Measurements from ENCODE around the gene C1orf122. TPM values are rescaled to one million over a fixed set of nuclear protein-coding genes. Genes with fewer than 3 reads are reported as not detected.
"Not testable (repeated sequence)": the region's sequence is repeated elsewhere in the genome, so short reads cannot be mapped to it uniquely, and the experiment has no call there.

C1orf122 gene
- total RNA-seq, 2 experiments from 2014 or later, result 26.0 to 29.7 TPM

- Histone ChIP-seq H3K9me3 (ENCODE audit: low read length) (no peaks in the 10 kb centered on the region), H3K27ac (ENCODE audit: low read depth, low read length, poor library complexity, severe bottlenecking) (no peak overlapping the region), H3K36me3 (ENCODE audit: insufficient read depth, low read length) (no peaks in the 10 kb centered on the region), H3K4me1 (ENCODE audit: insufficient read depth, low read length, poor library complexity, severe bottlenecking) (no peaks in the 10 kb centered on the region), H3K9me2 (ENCODE audit: insufficient read depth, low read length) (no peaks in the 10 kb centered on the region), H2AFZ (ENCODE audit: low read length) (no peak overlapping the region), H4K20me1 (ENCODE audit: insufficient read depth, low read length) (no peaks in the 10 kb centered on the region), H3K79me2 (ENCODE audit: insufficient read depth, low read depth, low read length) (no peaks in the 10 kb centered on the region), H3K4me2 (ENCODE audit: low read length) (no peak overlapping the region), H3K4me3 (ENCODE audit: low read depth, low read length, poor library complexity, severe bottlenecking) (no peak overlapping the region)
- intact Hi-C loops (cut with micrococcal nuclease; ENCODE audit: unreplicated experiment), result no loop called here
- POLR2A ChIA-PET, result no interaction called here
- no TSS peak for BruUV-seq (replicated peaks)
- CTCF ChIA-PET (ENCODE audit: unreplicated experiment), result interaction anchor here (0.6 kb wide), 1 partner anchor 76 kb away, joined by 3 read pairs; a partner anchor contains a TSS
- peak; percentile 10 for DNase-seq (ENCODE audit: low spot score)
- peak; percentile 57 for TF ChIP-seq CTCF (conservative IDR thresholded peaks at IDR 0.05; ENCODE audit: low read length)
- no peak for TF ChIP-seq EZH2phosphoT487 (IDR thresholded peaks at IDR 0.05; ENCODE audit: borderline replicate concordance, low read depth, low read length)
Measured at GRCh38 chr1:37765916-37766664, 41.5 kb upstream of the C1orf122 start.

- POLR2A ChIA-PET, result no interaction called here
- Histone ChIP-seq H3K36me3 (ENCODE audit: insufficient read depth, low read length) (no peaks in the 10 kb centered on the region), H2AFZ (ENCODE audit: low read length) (no peak overlapping the region), H3K4me3 (ENCODE audit: low read depth, low read length, poor library complexity, severe bottlenecking) (no peak overlapping the region), H3K9me2 (ENCODE audit: insufficient read depth, low read length) (no peaks in the 10 kb centered on the region), H4K20me1 (ENCODE audit: insufficient read depth, low read length) (no peaks in the 10 kb centered on the region), H3K4me1 (ENCODE audit: insufficient read depth, low read length, poor library complexity, severe bottlenecking) (no peaks in the 10 kb centered on the region), H3K79me2 (ENCODE audit: insufficient read depth, low read depth, low read length) (no peaks in the 10 kb centered on the region), H3K9me3 (ENCODE audit: low read length) (no peaks in the 10 kb centered on the region), H3K27ac (ENCODE audit: low read depth, low read length, poor library complexity, severe bottlenecking) (no peak overlapping the region), H3K4me2 (ENCODE audit: low read length) (no peak overlapping the region)
- DNase-seq (ENCODE audit: low spot score), result no peak
- intact Hi-C loops (cut with micrococcal nuclease; ENCODE audit: unreplicated experiment), result no loop called here
- no peak for TF ChIP-seq CTCF (conservative IDR thresholded peaks at IDR 0.05; ENCODE audit: low read length)
- TF ChIP-seq EZH2phosphoT487 (IDR thresholded peaks at IDR 0.05; ENCODE audit: borderline replicate concordance, low read depth, low read length), result no peak
- BruUV-seq (replicated peaks), result no TSS peak
- CTCF ChIA-PET (ENCODE audit: unreplicated experiment), result no interaction called here
Measured at GRCh38 chr1:37767488-37767887, 40.1 kb upstream of the C1orf122 start.

GRCh38 chr1:37771440-37771839, 36.1 kb upstream of the C1orf122 start:
- DNase-seq (ENCODE audit: low spot score); H2AFZ ChIP-seq (ENCODE audit: low read length); H4K20me1 ChIP-seq (ENCODE audit: insufficient read depth, low read length); BruUV-seq (replicated peaks); H3K9me3 ChIP-seq (ENCODE audit: low read length); POLR2A ChIA-PET; H3K4me2 ChIP-seq (ENCODE audit: low read length); H3K9me2 ChIP-seq (ENCODE audit: insufficient read depth, low read length); H3K79me2 ChIP-seq (ENCODE audit: insufficient read depth, low read depth, low read length); H3K4me3 ChIP-seq (ENCODE audit: low read depth, low read length, poor library complexity, severe bottlenecking); H3K36me3 ChIP-seq (ENCODE audit: insufficient read depth, low read length); H3K4me1 ChIP-seq (ENCODE audit: insufficient read depth, low read length, poor library complexity, severe bottlenecking); intact Hi-C loops (cut with micrococcal nuclease; ENCODE audit: unreplicated experiment); H3K27ac ChIP-seq (ENCODE audit: low read depth, low read length, poor library complexity, severe bottlenecking); CTCF ChIA-PET (ENCODE audit: unreplicated experiment): not testable (repeated sequence)

Data from OCI-LY7 (cell line).